IgD-negative memory B cell (primary cell): ENCODE measurements around the gene HCST. TPM values are rescaled to one million over a fixed set of nuclear protein-coding genes. Genes with fewer than 3 reads are reported as not detected.
A peak's percentile ranks its signal among the peaks of the same experiment; 100 is the strongest.
"Not testable (repeated sequence)": the region's sequence is repeated elsewhere in the genome, so short reads cannot be mapped to it uniquely, and the experiment has no call there.

Source experiments
- H3K27ac Mint-ChIP-seq, 3 donors: one replicate each; pipeline ENCODE4 v1.8.0; 2020 to 2022; ENCODE audit warnings: mild to moderate bottlenecking in 3 of 3, mixed read lengths in 3 of 3, moderate library complexity in 1 of 3
- H3K27me3 Mint-ChIP-seq: one replicate; pipeline ENCODE4 v1.8.0; 2021; ENCODE audit warnings: mixed read lengths
- H3K36me3 Mint-ChIP-seq: one replicate; pipeline ENCODE4 v1.8.0; 2020; ENCODE audit warnings: mild to moderate bottlenecking, mixed read lengths
- H3K4me1 Mint-ChIP-seq, 3 donors: one replicate each; pipeline ENCODE4 v1.8.0; 2020 to 2022; ENCODE audit warnings: mixed read lengths in 3 of 3, mild to moderate bottlenecking in 1 of 3
- H3K4me3 Mint-ChIP-seq, 4 donors: one replicate each; pipeline ENCODE4 v1.8.0; 2020 to 2022; ENCODE audit warnings: mild to moderate bottlenecking in 4 of 4, mixed read lengths in 4 of 4, moderate library complexity in 3 of 4
- H3K9me3 Mint-ChIP-seq, 3 donors: one replicate each; pipeline ENCODE4 v1.8.0; 2020 to 2021; ENCODE audit warnings: mixed read lengths in 3 of 3, mild to moderate bottlenecking in 1 of 3
- polyA plus RNA-seq: library from polyadenylated mRNA; unstranded; fragments of 300-500 nt; fragmentation: Illumina TruSeq; gene quantifications from one replicate; pipeline ENCODE4 v1.2.3, GENCODE V29; 2021

HCST gene
- polyA plus RNA-seq, 1 donor from 2014 or later: 118 TPM

GRCh38 chr19:35889370-35890112 lies 12.8 kb upstream of the HCST start:
- Mint-ChIP-seq H3K9me3 (no peaks in the 10 kb centered on the region), H3K27me3 (no peaks in the 10 kb centered on the region), H3K36me3 (peaks cover 27% of the 10 kb centered on the region), H3K4me3 (no peak overlapping the region), H3K27ac (peak overlapping the region in 2 of 3 donors; percentile 57 to 89), H3K4me1 (peaks cover 5 to 8% (median 5%) of the 10 kb centered on the region in 3 donors)

- H3K4me1 Mint-ChIP-seq: peaks cover 4 to 5% (median 5%) of the 10 kb centered on the region in 3 donors
- H3K27ac Mint-ChIP-seq: peak overlapping the region in 1 of 3 donors; percentile 57
- H3K36me3 Mint-ChIP-seq: peaks cover 27% of the 10 kb centered on the region
- H3K4me3 Mint-ChIP-seq: peak overlapping the region in 1 of 4 donors; percentile 51
- H3K27me3 Mint-ChIP-seq: no peaks in the 10 kb centered on the region
- H3K9me3 Mint-ChIP-seq: no peaks in the 10 kb centered on the region
Observed at GRCh38 chr19:35890113-35890650, 12.1 kb upstream of the HCST start.

- not testable (repeated sequence) for H3K4me1 Mint-ChIP-seq, H3K4me3 Mint-ChIP-seq, H3K27me3 Mint-ChIP-seq, H3K9me3 Mint-ChIP-seq
- peak overlapping the region in 2 of 3 donors; percentile 57 to 59 for H3K27ac Mint-ChIP-seq
- peaks cover 24% of the 10 kb centered on the region for H3K36me3 Mint-ChIP-seq
Observed at GRCh38 chr19:35891819-35892218, 10.5 kb upstream of the HCST start.

- H3K27me3 Mint-ChIP-seq: no peaks in the 10 kb centered on the region
- H3K36me3 Mint-ChIP-seq: peaks cover 11% of the 10 kb centered on the region
- H3K4me1 Mint-ChIP-seq: peaks cover 10 to 12% (median 11%) of the 10 kb centered on the region in 3 donors
- no peaks in the 10 kb centered on the region for H3K9me3 Mint-ChIP-seq
- peak overlapping the region in 2 of 4 donors; percentile 39 to 76 for H3K4me3 Mint-ChIP-seq
- H3K27ac Mint-ChIP-seq: peak overlapping the region in 2 of 3 donors; percentile 80 to 96
Observed at GRCh38 chr19:35894342-35894741, 8.0 kb upstream of the HCST start.

GRCh38 chr19:35895911-35896642 lies 6.3 kb upstream of the HCST start:
- peaks cover 12 to 14% (median 12%) of the 10 kb centered on the region in 3 donors for H3K4me1 Mint-ChIP-seq
- peak overlapping the region in 2 of 4 donors; percentile 74 to 76 for H3K4me3 Mint-ChIP-seq
- H3K27ac Mint-ChIP-seq: peak overlapping the region; percentile 73 to 96 (median 91)
- H3K9me3 Mint-ChIP-seq: no peaks in the 10 kb centered on the region
- H3K27me3 Mint-ChIP-seq: no peaks in the 10 kb centered on the region
- H3K36me3 Mint-ChIP-seq: peaks cover 4% of the 10 kb centered on the region

GRCh38 chr19:35896643-35897040 lies 5.7 kb upstream of the HCST start:
- no peaks in the 10 kb centered on the region for H3K27me3 Mint-ChIP-seq
- no peaks in the 10 kb centered on the region for H3K9me3 Mint-ChIP-seq
- H3K36me3 Mint-ChIP-seq: peaks cover 4% of the 10 kb centered on the region
- H3K27ac Mint-ChIP-seq: peak overlapping the region in 2 of 3 donors; percentile 47 to 96
- peaks cover 12 to 14% (median 13%) of the 10 kb centered on the region in 3 donors for H3K4me1 Mint-ChIP-seq
- peak overlapping the region in 2 of 4 donors; percentile 67 to 76 for H3K4me3 Mint-ChIP-seq

- peak overlapping the region; percentile 96 to 99 (median 99) for H3K27ac Mint-ChIP-seq
- H3K9me3 Mint-ChIP-seq: no peaks in the 10 kb centered on the region
- peaks cover 21 to 26% (median 23%) of the 10 kb centered on the region in 3 donors for H3K4me1 Mint-ChIP-seq
- H3K36me3 Mint-ChIP-seq: peaks cover 4% of the 10 kb centered on the region
- H3K4me3 Mint-ChIP-seq: peak overlapping the region; percentile 93 to 99 (median 98)
- no peaks in the 10 kb centered on the region for H3K27me3 Mint-ChIP-seq
Observed at GRCh38 chr19:35897706-35898451, 4.5 kb upstream of the HCST start.

GRCh38 chr19:35898499-35898809 lies 3.9 kb upstream of the HCST start:
- H3K27me3 Mint-ChIP-seq: no peaks in the 10 kb centered on the region
- peaks cover 2% of the 10 kb centered on the region for H3K36me3 Mint-ChIP-seq
- H3K27ac Mint-ChIP-seq: peak overlapping the region; percentile 96 to 99 (median 99)
- no peaks in the 10 kb centered on the region for H3K9me3 Mint-ChIP-seq
- peak overlapping the region; percentile 93 to 99 (median 98) for H3K4me3 Mint-ChIP-seq
- peaks cover 24 to 32% (median 28%) of the 10 kb centered on the region in 3 donors for H3K4me1 Mint-ChIP-seq

GRCh38 chr19:35899547-35900214 lies 2.6 kb upstream of the HCST start:
- Mint-ChIP-seq H3K27me3 (no peaks in the 10 kb centered on the region), H3K4me3 (peak overlapping the region; percentile 93 to 99 (median 98)), H3K9me3 (no peaks in the 10 kb centered on the region), H3K4me1 (peaks cover 32 to 42% (median 35%) of the 10 kb centered on the region in 3 donors), H3K27ac (peak overlapping the region; percentile 96 to 99 (median 99)), H3K36me3 (peaks cover 2% of the 10 kb centered on the region)

GRCh38 chr19:35901055-35901644 lies 1.2 kb upstream of the HCST start:
- Mint-ChIP-seq H3K4me1 (peaks cover 34 to 47% (median 37%) of the 10 kb centered on the region in 3 donors), H3K4me3 (peak overlapping the region; percentile 93 to 99 (median 98)), H3K36me3 (peaks cover 2% of the 10 kb centered on the region), H3K9me3 (no peaks in the 10 kb centered on the region), H3K27me3 (no peaks in the 10 kb centered on the region), H3K27ac (peak overlapping the region; percentile 96 to 99 (median 99))

GRCh38 chr19:35902870-35903475 lies 644 bp downstream of the HCST start:
- H3K27ac Mint-ChIP-seq: peak overlapping the region; percentile 91 to 99 (median 96)
- peaks cover 32 to 44% (median 37%) of the 10 kb centered on the region in 3 donors for H3K4me1 Mint-ChIP-seq
- peaks cover 2% of the 10 kb centered on the region for H3K36me3 Mint-ChIP-seq
- no peaks in the 10 kb centered on the region for H3K9me3 Mint-ChIP-seq
- H3K4me3 Mint-ChIP-seq: peak overlapping the region; percentile 76 to 95 (median 88)
- no peaks in the 10 kb centered on the region for H3K27me3 Mint-ChIP-seq

- peaks cover 34 to 44% (median 37%) of the 10 kb centered on the region in 3 donors for H3K4me1 Mint-ChIP-seq
- H3K27ac Mint-ChIP-seq: peak overlapping the region; percentile 91 to 99 (median 96)
Observed at GRCh38 chr19:35903550-35904179, 1.3 kb downstream of the HCST start.

More at GRCh38 chr19:35903550-35904179, 1.3 kb downstream of the HCST start:
- Mint-ChIP-seq H3K27me3 (no peaks in the 10 kb centered on the region), H3K36me3 (peaks cover 2% of the 10 kb centered on the region), H3K9me3 (no peaks in the 10 kb centered on the region), H3K4me3 (peak overlapping the region; percentile 76 to 95 (median 88))
